ENCODE results near the gene SPATA2.

SPATA2 gene

DNA sequence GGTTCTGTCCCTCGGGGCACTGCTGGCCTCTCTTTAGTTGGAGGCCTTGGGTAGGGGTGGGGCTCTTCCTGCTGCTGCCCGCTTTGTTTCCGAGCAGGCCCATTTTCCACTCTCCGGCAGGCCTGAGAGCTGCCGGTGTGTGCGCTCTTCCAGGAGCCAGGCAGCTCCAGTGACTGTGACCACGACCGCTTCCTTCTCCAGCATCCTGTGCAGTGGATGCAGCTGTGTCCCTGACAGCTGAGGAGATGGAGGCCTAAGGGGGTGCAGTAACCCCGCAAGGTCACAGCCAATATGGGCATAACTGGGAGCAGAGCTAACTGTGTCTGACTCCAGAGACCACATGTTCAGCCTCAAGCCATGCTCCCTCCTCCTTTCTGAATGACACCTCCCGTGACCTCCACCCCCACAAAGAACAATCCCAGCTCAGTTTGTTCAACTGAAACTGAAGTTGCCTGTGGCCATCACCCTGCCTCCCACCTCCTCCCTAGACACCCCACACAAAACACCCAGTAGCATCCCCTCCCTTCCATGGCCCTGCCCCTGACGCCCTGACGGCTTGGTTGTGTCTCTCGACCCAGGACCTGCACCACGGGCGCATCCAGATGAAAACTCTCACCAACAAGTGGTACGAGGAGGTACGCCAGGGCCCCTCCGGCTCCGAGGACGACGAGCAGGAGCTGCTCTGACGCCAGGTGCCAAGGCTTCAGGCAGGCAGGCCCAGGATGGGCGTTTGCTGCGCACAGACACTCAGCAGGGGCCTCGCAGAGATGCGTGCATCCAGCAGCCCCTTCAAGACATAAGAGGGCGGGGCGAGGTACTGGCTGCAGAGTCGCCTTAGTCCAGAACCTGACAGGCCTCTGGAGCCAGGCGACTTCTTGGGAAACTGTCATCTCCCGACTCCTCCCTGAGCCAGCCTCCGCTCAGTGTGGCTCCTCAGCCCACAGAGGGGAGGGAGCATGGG, 27.8 kb downstream of the SPATA2 start:
- no peak for TF ChIP-seq CTCF (IDR thresholded peaks at IDR 0.05; ENCODE audit: borderline replicate concordance, insufficient read depth, low read depth, low read length)

DNA sequence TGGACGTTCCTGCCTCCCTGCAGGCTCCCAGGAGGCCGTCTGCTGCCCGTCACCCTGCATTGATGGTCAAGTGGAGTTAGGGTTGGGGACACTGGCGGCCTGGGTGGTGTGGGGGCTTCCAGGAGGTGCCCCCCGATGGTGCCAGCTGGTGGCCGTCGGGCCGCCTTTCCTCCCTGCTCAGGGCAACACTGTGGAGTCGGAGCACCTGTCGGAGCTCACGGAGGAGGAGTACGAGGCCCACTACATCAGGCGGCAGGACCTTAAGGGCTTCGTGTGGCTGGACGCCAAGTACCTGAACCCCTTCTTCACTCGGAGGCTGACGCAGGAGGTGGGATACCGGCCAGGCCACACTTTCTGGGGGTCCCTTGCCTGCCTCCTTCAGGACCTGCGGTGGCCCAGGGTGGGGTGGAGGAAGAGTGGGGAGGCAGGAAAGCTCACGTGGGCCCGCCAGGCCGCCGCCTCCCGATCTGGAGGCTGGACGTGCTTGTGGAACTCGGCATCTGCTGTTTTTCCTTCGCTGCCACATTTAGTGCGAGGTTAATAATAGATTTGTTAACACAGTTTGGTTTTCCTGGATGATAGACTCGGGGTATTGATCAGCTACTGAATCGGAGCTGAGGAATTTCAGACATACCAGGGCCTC, 28.6 kb downstream of the SPATA2 start:
- no peak overlapping the region for H3K4me3 ChIP-seq (ENCODE audit: low read depth, low read length)
- TF ChIP-seq CTCF (IDR thresholded peaks at IDR 0.05; ENCODE audit: borderline replicate concordance, insufficient read depth, low read depth, low read length): no peak

More for the DNA sequence above, 27.8 kb downstream of the SPATA2 start:
- H3K4me3 ChIP-seq (ENCODE audit: low read depth, low read length): no peak overlapping the region

DNA sequence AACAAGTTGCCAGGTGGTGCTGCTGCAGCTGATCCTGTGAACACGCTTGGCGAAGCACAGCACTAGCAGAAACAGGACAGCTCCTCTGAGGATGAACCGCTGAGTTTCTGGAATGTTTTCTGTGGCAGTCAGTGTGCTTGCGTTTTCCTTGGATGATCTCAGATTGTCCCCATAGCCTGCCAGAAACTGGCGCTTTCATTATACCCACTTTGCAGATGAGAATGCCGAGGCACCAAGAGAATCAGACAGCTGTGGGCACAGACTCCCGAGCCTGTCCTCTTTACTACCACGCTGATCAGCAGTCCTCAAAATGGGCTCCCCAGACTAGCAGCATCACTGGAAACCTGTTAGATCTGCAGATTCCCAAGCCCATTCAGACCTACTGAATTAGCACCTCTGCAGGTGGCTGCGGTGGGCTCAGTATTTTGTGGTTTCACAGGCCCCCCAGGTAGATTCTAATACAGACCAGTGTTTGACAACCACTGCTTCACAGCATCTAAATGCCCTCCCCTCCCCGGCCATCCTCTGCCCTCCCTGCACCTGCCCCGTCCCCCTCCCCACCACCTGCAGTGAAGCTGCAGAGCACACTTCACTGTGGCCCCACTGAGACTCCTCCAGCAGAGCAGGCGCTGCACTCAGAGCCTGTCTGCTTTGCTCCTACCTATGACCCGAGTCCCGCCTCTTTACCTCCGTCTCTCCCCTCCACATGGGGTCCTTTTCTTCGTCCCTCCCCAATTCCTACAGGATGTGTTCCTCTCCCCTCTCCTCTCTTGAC, 29.6 kb downstream of the SPATA2 start:
- H3K4me3 ChIP-seq (ENCODE audit: low read depth, low read length): no peak overlapping the region
- TF ChIP-seq CTCF (IDR thresholded peaks at IDR 0.05; ENCODE audit: borderline replicate concordance, insufficient read depth, low read depth, low read length): no peak

GRCh38 chr20:49883246-49883802, 32.0 kb downstream of the SPATA2 start:
- TF ChIP-seq CTCF (IDR thresholded peaks at IDR 0.05; ENCODE audit: borderline replicate concordance, insufficient read depth, low read depth, low read length): no peak
- no peak overlapping the region for H3K4me3 ChIP-seq (ENCODE audit: low read depth, low read length)

- no peak for TF ChIP-seq CTCF (IDR thresholded peaks at IDR 0.05; ENCODE audit: borderline replicate concordance, insufficient read depth, low read depth, low read length)
- H3K4me3 ChIP-seq (ENCODE audit: low read depth, low read length): no peak overlapping the region
Measured at GRCh38 chr20:49882171-49882970, 33.0 kb downstream of the SPATA2 start.
